Hepatocyte (in vitro differentiated cells): Measurements from ENCODE around the gene MSMB.

Source experiments
- EZH2 ChIP-seq: fragments of 200-600 bp; sonication (generic); IDR thresholded peaks from 2 replicates; pipeline ENCODE4 v1.6.1; 2016; ENCODE audit warnings: antibody characterized with exemption, mild to moderate bottlenecking, borderline replicate concordance
- EZH2phosphoT487 ChIP-seq: fragments of 200-600 bp; sonication (generic); IDR thresholded peaks from one replicate; pipeline ENCODE4 v1.6.1; 2018; ENCODE audit warnings: antibody characterized with exemption, mild to moderate bottlenecking, low read depth, moderate library complexity; ENCODE audit not compliant: unreplicated experiment, severe bottlenecking
- TF ChIP-seq, protein P1 (sequence below): fragments of 200-600 bp; sonication (generic); IDR thresholded peaks from 2 replicates; pipeline ENCODE4 v1.5.1; 2016; ENCODE audit warnings: antibody characterized with exemption, mild to moderate bottlenecking; ENCODE audit not compliant: poor library complexity

DNA sequence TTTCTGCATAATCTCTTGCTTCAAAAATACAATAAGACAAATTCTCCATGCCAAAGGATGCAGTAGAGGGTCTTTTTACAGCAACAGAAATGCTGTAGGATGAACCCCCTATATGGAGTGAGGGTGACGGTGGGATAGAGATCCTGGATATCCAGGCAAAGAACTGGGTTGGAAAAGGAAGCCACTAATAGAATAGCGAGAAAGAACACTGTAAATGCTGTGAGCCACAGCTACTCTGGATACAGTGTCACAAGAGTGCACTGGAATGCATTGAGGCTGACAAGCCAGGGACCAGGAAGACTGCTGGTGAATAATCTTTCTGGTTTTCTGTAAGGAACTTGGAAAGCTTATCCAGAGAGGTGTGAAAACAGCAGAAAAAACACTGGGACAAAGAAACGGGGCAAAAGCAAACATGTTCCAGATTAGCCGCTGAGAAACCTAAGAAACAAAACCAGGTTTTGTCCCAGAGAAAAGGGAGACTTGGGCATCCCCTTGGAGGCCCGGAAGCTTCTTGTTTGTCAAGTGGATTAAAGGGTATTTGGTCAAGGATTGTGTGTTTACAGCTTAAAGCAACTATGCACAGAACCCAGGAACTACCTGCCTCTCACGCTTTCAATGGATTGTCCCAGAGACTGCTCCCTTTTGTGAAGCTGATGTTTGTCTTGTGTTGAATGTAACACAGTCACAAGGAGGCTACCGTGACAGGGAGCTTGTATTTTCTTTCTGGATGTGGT lies 6.2 kb upstream of the MSMB start:
- TF ChIP-seq EZH2 = no peak
- TF ChIP-seq, protein P1, sequence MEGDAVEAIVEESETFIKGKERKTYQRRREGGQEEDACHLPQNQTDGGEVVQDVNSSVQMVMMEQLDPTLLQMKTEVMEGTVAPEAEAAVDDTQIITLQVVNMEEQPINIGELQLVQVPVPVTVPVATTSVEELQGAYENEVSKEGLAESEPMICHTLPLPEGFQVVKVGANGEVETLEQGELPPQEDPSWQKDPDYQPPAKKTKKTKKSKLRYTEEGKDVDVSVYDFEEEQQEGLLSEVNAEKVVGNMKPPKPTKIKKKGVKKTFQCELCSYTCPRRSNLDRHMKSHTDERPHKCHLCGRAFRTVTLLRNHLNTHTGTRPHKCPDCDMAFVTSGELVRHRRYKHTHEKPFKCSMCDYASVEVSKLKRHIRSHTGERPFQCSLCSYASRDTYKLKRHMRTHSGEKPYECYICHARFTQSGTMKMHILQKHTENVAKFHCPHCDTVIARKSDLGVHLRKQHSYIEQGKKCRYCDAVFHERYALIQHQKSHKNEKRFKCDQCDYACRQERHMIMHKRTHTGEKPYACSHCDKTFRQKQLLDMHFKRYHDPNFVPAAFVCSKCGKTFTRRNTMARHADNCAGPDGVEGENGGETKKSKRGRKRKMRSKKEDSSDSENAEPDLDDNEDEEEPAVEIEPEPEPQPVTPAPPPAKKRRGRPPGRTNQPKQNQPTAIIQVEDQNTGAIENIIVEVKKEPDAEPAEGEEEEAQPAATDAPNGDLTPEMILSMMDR = no peak
- TF ChIP-seq EZH2phosphoT487 = no peak
